HFF-Myc (cell line): Measurements from ENCODE around the gene CEP170B.
A peak's percentile ranks its signal among the peaks of the same experiment; 100 is the strongest.

Experiments
- DNase-seq: peaks from one replicate; pipeline ENCODE4 v3.0.0-alpha.2; 2011; ENCODE audit warnings: low read depth; ENCODE audit errors: extremely low read depth
- H3K4me3 ChIP-seq: replicated peaks from 2 replicates; pipeline ENCODE4 v1.5.1; 2011; ENCODE audit warnings: low read depth, mild to moderate bottlenecking, control low read depth, low read length
- TF ChIP-seq, protein P1 (sequence below): IDR thresholded peaks from 2 replicates; pipeline ENCODE4 v1.5.1; 2012; ENCODE audit warnings: mild to moderate bottlenecking, low read depth, low read length, control low read depth; ENCODE audit errors: missing control alignments

The CEP170B gene

GRCh38 chr14:104821229-104821945 is 43.7 kb upstream of the CEP170B start:
- DNase-seq, result no peak
- TF ChIP-seq, protein P1, sequence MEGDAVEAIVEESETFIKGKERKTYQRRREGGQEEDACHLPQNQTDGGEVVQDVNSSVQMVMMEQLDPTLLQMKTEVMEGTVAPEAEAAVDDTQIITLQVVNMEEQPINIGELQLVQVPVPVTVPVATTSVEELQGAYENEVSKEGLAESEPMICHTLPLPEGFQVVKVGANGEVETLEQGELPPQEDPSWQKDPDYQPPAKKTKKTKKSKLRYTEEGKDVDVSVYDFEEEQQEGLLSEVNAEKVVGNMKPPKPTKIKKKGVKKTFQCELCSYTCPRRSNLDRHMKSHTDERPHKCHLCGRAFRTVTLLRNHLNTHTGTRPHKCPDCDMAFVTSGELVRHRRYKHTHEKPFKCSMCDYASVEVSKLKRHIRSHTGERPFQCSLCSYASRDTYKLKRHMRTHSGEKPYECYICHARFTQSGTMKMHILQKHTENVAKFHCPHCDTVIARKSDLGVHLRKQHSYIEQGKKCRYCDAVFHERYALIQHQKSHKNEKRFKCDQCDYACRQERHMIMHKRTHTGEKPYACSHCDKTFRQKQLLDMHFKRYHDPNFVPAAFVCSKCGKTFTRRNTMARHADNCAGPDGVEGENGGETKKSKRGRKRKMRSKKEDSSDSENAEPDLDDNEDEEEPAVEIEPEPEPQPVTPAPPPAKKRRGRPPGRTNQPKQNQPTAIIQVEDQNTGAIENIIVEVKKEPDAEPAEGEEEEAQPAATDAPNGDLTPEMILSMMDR, result no peak
- no peak overlapping the region for H3K4me3 ChIP-seq

- TF ChIP-seq, protein P1, result no peak
- no peak overlapping the region for H3K4me3 ChIP-seq
- no peak for DNase-seq
Measured at GRCh38 chr14:104821971-104822608, 43.0 kb upstream of the CEP170B start.

DNA sequence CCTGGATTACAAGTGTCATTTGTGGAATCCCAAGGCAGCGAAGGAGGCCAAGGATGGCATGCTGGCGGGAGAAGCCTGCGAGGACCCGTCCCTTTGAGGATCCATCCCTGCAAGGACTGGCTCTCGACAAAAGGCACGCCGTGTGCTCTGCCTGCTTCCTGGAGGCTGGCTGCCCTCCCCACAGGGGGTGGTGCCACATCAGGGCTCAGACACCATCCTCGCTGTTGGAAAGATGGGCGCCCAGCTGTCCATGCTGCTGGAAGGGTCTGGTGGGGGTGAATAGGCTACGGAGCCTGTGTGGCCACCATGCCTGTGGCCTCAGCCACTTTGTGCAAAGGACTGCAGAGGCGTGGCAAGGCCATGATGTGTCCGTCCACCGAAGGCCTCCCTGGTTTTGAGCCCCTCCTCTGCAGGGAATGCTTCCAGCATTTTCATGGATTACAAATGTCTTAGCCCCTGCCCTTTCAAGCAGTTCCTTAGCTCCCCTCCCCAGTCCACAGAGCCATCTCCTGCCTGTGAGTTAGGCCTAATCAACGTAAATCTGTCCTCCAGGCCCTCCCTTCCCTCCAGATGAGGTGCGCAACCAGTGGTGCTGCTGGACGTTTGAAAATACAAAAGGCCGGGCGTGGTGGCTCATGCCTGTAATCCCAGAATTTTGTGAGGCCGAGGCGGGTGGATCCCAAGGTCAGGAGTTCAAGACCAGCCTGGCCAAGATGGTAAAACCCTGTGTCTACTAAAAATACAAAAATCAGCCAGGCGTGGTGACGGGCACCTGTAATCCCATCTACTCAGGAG is 42.0 kb upstream of the CEP170B start:
- TF ChIP-seq, protein P1, result no peak
- H3K4me3 ChIP-seq, result no peak overlapping the region
- DNase-seq, result no peak

GRCh38 chr14:104824353-104824997 is 40.6 kb upstream of the CEP170B start:
- no peak for DNase-seq
- TF ChIP-seq, protein P1, result no peak
- H3K4me3 ChIP-seq, result no peak overlapping the region

DNA sequence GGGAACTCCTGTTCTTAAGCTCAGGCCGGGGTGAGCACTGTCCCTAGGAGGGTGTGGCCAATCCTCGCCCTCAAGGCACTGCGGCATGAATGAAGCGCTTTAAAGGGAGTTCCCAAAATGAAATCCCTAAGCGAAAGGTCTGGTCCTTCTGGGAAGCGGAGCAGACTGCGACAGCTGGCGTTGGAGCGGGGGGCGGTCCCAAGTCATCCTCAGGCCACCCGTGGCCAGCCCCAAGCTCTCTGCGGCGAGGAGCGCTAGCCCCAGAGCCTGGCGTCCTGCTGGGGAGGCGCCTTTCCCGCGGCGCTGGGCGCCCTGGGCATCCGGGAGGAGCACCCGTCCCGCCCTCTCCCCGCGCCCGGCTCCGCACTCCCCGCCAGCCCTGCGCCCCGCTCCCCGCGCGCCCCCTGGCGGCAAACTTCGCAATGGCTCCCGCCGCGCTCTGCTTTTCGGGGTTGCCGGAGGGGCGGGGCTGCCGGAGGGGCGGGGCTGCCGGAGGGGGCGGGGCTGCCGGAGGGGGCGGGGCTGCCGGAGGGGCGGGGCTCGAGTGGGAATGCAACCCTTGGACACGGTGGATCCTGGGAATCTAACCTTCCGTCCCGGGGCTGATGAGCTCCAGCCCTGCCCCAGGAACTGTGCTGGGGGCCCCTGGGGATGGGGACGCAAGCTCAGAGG is 38.7 kb upstream of the CEP170B start:
- H3K4me3 ChIP-seq, result peak overlapping the region; percentile 48
- no peak for DNase-seq
- TF ChIP-seq, protein P1, result peak; percentile 49

- H3K4me3 ChIP-seq, result peak overlapping the region; percentile 39
- TF ChIP-seq, protein P1, result no peak
- DNase-seq, result no peak
Measured at GRCh38 chr14:104826861-104827176, 38.2 kb upstream of the CEP170B start.
